Ishikawa (cell line): ENCODE results near the gene GFOD2.

ENCODE experiments used
- CEBPB ChIP-seq: IDR thresholded peaks from 2 replicates; pipeline ENCODE4 v1.6.1; 2012
- CREB1 ChIP-seq: IDR thresholded peaks from 2 replicates; pipeline ENCODE4 v1.6.1; 2012; ENCODE audit warnings: low read depth
- EGR1 ChIP-seq: IDR thresholded peaks from 2 replicates; pipeline ENCODE4 v1.6.1; 2012
- EP300 ChIP-seq: IDR thresholded peaks from 2 replicates; pipeline ENCODE4 v1.6.1; 2012; ENCODE audit warnings: borderline replicate concordance
- FOXM1 ChIP-seq: IDR thresholded peaks from 2 replicates; pipeline ENCODE4 v1.6.1; 2012; ENCODE audit warnings: low read depth, borderline replicate concordance
- NFIC ChIP-seq: IDR thresholded peaks from 2 replicates; pipeline ENCODE4 v1.6.1; 2012
- RAD21 ChIP-seq: IDR thresholded peaks from 2 replicates; pipeline ENCODE4 v1.6.1; 2012; ENCODE audit warnings: low read depth
- TAF1 ChIP-seq: IDR thresholded peaks from 2 replicates; pipeline ENCODE4 v1.6.1; 2012; ENCODE audit warnings: low read depth, mild to moderate bottlenecking
- TCF12 ChIP-seq: IDR thresholded peaks from 2 replicates; pipeline ENCODE4 v1.6.1; 2012; ENCODE audit warnings: low read depth
- TEAD4 ChIP-seq: IDR thresholded peaks from 2 replicates; pipeline ENCODE4 v1.6.1; 2012
- YY1 ChIP-seq: IDR thresholded peaks from 2 replicates; pipeline ENCODE4 v1.6.1; 2012; ENCODE audit warnings: low read depth
- ZBTB7A ChIP-seq: IDR thresholded peaks from 2 replicates; pipeline ENCODE4 v1.6.1; 2012; ENCODE audit warnings: low read depth
- TF ChIP-seq, protein P1 (sequence below): IDR thresholded peaks from 2 replicates; pipeline ENCODE4 v1.6.1; 2012
- TF ChIP-seq, protein P2 (sequence below): IDR thresholded peaks from 2 replicates; pipeline ENCODE4 v1.6.1; 2012
- TF ChIP-seq, protein P3 (sequence below): IDR thresholded peaks from 2 replicates; pipeline ENCODE4 v1.6.1; 2012; ENCODE audit warnings: low read depth, mild to moderate bottlenecking

Gene GFOD2

DNA sequence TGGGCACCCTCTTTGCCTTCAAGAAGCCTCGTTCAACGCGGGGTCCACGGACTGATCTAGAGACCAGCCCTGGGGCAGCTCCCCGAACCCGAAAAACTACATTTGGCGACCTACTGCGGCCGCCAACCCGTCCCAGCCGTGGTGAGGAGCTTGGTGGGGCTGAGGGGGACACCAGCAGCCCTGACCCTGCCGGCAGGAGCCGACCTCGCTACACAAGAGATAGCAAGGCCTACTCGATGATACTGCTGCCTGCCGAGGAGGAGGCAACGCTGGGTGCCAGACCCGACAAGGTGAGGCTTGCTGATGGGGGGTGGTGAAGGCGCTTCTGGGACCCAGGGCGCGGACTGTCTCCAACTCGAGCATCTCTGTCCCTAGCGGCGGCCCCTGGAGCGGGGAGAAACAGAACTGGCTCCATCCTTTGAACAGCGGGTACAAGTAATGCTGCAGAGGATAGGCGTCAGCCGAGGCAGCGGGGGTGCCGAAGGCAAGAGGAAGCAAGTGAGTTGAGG, 64.7 kb downstream of the GFOD2 start:
- TF ChIP-seq, protein P1, sequence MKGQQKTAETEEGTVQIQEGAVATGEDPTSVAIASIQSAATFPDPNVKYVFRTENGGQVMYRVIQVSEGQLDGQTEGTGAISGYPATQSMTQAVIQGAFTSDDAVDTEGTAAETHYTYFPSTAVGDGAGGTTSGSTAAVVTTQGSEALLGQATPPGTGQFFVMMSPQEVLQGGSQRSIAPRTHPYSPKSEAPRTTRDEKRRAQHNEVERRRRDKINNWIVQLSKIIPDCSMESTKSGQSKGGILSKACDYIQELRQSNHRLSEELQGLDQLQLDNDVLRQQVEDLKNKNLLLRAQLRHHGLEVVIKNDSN = no peak
- TF ChIP-seq ZBTB7A (no peak), TAF1 (no peak), NFIC (no peak), CREB1 (no peak), RAD21 (no peak), TEAD4 (no peak), EGR1 (no peak), EP300 (no peak), YY1 (no peak), TCF12 (no peak)
- TF ChIP-seq, protein P2, sequence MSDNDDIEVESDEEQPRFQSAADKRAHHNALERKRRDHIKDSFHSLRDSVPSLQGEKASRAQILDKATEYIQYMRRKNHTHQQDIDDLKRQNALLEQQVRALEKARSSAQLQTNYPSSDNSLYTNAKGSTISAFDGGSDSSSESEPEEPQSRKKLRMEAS = no peak

DNA sequence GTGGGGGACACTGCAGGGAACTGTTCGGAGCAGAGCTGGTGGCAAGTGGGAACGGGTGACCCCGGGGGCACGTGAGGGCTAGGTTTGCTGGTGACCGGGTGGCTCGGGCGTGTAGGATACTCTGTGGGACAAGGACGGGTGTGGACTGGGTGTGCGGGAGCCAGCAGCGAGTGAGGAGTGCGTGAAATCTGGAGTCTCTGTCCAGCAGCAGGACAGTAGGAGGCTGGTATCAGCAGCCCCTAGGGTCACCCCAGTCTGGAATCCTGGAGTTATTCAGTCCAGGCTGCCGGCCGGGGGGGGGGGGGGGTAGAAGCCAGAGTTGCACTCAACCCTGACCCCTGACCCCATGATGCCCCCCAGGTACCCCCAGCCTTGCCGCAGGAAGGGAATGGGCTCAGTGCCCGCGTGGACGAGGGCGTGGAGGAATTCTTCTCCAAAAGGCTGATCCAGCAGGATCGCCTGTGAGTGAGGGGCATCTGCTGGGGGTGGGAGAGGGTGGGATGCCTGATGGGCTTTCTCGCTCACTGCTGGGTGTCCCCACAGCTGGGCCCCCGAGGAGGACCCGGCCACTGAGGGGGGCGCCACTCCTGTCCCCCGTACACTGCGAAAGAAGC, 65.2 kb downstream of the GFOD2 start:
- TF ChIP-seq, protein P3, sequence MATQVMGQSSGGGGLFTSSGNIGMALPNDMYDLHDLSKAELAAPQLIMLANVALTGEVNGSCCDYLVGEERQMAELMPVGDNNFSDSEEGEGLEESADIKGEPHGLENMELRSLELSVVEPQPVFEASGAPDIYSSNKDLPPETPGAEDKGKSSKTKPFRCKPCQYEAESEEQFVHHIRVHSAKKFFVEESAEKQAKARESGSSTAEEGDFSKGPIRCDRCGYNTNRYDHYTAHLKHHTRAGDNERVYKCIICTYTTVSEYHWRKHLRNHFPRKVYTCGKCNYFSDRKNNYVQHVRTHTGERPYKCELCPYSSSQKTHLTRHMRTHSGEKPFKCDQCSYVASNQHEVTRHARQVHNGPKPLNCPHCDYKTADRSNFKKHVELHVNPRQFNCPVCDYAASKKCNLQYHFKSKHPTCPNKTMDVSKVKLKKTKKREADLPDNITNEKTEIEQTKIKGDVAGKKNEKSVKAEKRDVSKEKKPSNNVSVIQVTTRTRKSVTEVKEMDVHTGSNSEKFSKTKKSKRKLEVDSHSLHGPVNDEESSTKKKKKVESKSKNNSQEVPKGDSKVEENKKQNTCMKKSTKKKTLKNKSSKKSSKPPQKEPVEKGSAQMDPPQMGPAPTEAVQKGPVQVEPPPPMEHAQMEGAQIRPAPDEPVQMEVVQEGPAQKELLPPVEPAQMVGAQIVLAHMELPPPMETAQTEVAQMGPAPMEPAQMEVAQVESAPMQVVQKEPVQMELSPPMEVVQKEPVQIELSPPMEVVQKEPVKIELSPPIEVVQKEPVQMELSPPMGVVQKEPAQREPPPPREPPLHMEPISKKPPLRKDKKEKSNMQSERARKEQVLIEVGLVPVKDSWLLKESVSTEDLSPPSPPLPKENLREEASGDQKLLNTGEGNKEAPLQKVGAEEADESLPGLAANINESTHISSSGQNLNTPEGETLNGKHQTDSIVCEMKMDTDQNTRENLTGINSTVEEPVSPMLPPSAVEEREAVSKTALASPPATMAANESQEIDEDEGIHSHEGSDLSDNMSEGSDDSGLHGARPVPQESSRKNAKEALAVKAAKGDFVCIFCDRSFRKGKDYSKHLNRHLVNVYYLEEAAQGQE = peak; percentile 71
- TF ChIP-seq, protein P1 = no peak
- TF ChIP-seq, protein P2 = no peak
- TF ChIP-seq CEBPB = no peak

DNA sequence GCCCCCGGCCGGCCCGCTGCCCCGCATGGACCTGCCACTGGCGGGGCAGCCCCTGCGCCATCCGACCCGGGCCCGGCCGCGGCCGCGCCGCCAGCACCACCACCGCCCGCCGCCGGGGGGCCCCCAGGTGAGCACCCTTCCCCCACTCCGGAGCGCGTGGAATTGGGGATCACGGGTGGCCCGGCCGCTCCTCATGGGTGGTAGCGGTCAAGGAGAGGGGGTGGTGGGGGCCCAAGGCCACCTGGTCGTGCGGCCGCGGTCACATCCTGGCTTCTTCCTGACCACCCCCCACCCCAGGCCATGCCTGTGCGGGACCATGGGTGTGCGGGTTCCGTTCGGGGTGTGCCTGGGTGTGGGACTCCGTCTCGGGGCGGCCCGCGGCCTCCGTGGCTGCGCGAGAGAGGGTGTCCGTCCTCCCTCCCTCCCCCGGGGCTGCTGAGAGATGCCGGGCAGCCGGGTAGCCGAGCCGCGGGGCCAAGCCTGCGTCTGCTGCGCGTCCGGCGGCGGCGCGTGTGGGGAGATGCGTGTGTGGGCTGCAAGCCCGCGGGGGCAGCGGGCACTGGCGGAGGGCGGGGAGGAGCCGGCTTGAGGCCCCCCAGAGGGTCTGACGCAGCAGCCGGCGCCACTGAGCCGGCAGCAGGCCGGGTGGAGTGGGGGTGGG, 65.9 kb downstream of the GFOD2 start:
- TF ChIP-seq YY1 = no peak
- 0 out of 2 replicates have a peak, but pooled peaks have one; percentile 14 for TF ChIP-seq ZBTB7A

DNA sequence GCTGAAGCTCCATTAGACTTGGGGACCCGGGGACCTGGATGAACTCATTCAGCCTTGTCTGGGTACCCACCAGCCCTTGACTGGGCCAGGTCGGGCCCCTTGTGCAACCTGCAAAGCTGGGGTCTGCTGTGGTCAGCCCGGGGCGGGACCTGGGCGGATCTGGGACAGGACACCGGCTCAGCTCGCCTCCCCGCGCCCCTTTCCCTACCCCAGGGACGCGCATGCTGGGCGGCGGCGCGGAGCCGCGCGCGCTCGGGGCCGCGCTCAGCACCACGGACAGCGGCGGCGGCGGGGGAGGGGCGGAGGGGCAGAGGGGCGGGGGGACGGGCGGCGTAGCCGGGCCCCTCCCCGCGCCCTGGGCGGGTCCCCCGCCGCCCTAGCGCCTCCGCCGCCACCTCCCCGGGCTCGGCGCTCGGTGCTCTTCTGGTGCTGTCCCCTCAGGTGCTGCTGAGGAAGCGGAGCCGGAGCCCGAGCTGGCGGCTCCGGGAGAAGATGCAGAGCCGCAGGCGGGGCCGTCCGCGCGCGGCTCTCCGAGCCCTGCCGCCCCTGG, 66.5 kb downstream of the GFOD2 start:
- TF ChIP-seq FOXM1 (no peak), TAF1 (no peak)
- TF ChIP-seq, protein P2 = no peak; the same call in 1 of the 2 replicates
- TF ChIP-seq, protein P3 = peak; percentile 85

DNA sequence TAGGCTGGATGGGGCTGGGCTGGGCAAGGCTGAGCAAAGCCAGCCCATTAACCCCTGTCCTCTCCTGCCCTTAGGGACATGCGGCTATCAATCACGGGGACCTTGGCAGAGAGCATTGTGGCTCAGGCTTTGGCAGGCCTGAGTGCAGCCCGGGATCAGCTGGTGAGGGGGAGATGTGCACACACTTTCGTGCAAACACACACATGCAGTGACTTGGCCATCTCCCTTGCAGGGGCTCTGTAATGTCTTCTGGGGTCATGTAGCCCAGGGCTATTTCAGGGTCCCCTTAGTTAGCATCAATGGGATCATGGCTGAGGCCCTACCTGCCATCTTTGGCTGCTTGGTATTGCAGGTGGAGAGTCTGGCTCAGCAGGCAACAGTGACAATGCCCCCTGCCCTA, 67.3 kb downstream of the GFOD2 start:
- TF ChIP-seq FOXM1 (no peak), TAF1 (no peak), EP300 (no peak), TCF12 (no peak), RAD21 (no peak), ZBTB7A (no peak), YY1 (no peak)
- TF ChIP-seq, protein P1 = no peak
- TF ChIP-seq, protein P3 = no peak
